Fibroblast of lung (primary cell): ENCODE data around the gene RPS6KA3.

Experiments
- EZH2 ChIP-seq: IDR thresholded peaks from 2 replicates; pipeline ENCODE4 v1.5.1; 2012; ENCODE audit warnings: low read length, control low read depth, mild to moderate bottlenecking; ENCODE audit errors: missing control alignments
- TF ChIP-seq, protein P1 (sequence below), 2 donors: IDR thresholded peaks in 1 of 2; conservative IDR thresholded peaks in 1 of 2; 1 replicate in 1 of 2; 2 replicates in 1 of 2; pipeline ENCODE4 v1.5.1; 2011 to 2012; ENCODE audit warnings: low read length in 2 of 2, control low read depth in 1 of 2, inconsistent platforms in 1 of 2, low read depth in 1 of 2, mild to moderate bottlenecking in 1 of 2

DNA sequence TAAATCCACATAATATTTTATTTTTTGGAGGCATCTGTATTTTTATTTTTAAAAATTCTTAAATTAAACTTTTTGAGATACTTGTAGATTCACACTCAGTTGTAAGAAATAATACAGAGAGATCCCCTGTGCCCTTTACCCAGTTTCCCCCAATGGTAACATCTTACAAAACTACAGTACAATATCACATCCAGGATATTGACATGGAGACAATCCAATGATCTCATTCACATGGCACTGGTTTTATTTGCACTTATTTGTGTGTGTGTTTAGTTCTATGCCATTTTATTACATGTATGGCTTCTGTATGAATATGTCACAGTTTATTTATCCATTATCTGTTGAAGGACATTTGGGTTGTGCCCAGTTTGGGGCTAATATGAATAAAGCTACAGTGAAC, 89.6 kb downstream of the RPS6KA3 start:
- TF ChIP-seq, protein P1, sequence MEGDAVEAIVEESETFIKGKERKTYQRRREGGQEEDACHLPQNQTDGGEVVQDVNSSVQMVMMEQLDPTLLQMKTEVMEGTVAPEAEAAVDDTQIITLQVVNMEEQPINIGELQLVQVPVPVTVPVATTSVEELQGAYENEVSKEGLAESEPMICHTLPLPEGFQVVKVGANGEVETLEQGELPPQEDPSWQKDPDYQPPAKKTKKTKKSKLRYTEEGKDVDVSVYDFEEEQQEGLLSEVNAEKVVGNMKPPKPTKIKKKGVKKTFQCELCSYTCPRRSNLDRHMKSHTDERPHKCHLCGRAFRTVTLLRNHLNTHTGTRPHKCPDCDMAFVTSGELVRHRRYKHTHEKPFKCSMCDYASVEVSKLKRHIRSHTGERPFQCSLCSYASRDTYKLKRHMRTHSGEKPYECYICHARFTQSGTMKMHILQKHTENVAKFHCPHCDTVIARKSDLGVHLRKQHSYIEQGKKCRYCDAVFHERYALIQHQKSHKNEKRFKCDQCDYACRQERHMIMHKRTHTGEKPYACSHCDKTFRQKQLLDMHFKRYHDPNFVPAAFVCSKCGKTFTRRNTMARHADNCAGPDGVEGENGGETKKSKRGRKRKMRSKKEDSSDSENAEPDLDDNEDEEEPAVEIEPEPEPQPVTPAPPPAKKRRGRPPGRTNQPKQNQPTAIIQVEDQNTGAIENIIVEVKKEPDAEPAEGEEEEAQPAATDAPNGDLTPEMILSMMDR (conservative IDR thresholded peaks at IDR 0.05 in 1 of 2, IDR thresholded peaks at IDR 0.05 in 1 of 2; ENCODE audit: low read depth in 1 of 2, low read length in 2 of 2), result no peak
- no peak for TF ChIP-seq EZH2
